BLaER1 (cell line): ENCODE measurements around the gene ABL2.
"Not testable (repeated sequence)": the region's sequence is repeated elsewhere in the genome, so short reads cannot be mapped to it uniquely, and the experiment has no call there.

Experiments
- H3K27ac ChIP-seq: shearing (Covaris generic); formaldehyde crosslinking; 2 replicates; pipeline ENCODE4 v1.8.1; 2022
- H3K27me3 ChIP-seq: shearing (Covaris generic); formaldehyde crosslinking; 2 replicates; pipeline ENCODE4 v1.8.1; 2022
- H3K36me3 ChIP-seq: shearing (Covaris generic); formaldehyde crosslinking; 2 replicates; pipeline ENCODE4 v1.8.1; 2022
- H3K4me1 ChIP-seq: shearing (Covaris generic); formaldehyde crosslinking; 2 replicates; pipeline ENCODE4 v1.8.1; 2022
- H3K4me2 ChIP-seq: shearing (Covaris generic); formaldehyde crosslinking; 2 replicates; pipeline ENCODE4 v1.8.1; 2022
- H3K4me3 ChIP-seq: shearing (Covaris generic); formaldehyde crosslinking; 2 replicates; pipeline ENCODE4 v1.8.1; 2022
- H3K9ac ChIP-seq: shearing (Covaris generic); formaldehyde crosslinking; 2 replicates; pipeline ENCODE4 v1.8.1; 2022
- H3K9me3 ChIP-seq: shearing (Covaris generic); formaldehyde crosslinking; 2 replicates; pipeline ENCODE4 v1.8.1; 2022
- H4K20me1 ChIP-seq: shearing (Covaris generic); formaldehyde crosslinking; 2 replicates; pipeline ENCODE4 v1.8.1; 2022
- Cebpa-rat ChIP-seq: shearing (Covaris generic); IDR thresholded peaks from 2 replicates; pipeline ENCODE4 v1.8.1; 2022

The ABL2 gene

DNA sequence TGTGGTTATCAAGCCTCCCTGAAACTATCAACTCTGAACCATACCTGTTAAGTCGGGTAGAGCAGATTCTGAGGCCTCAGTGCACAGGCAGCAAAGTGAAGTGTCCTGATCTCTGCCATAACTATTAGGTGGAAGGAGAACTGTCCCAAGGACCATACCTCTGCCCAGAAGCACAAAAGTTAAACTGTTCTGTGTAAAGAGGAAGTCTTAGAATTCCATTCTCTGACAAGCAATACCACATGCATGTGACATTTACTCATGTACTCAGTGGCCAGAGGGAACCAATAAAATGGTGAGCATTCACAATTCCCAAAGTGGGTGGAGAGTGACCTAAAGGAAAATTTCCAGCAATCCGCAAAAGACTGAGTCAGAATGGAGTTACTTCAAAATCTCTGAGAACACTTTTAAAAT lies 86.6 kb downstream of the ABL2 start:
- peak overlapping the region; percentile 39 for H3K4me2 ChIP-seq
- H3K4me3 ChIP-seq: no peak overlapping the region
- no peak for TF ChIP-seq Cebpa-rat
- H3K27ac ChIP-seq: no peak overlapping the region
- H3K9me3 ChIP-seq: peaks cover 14% of the 10 kb centered on the region
- no peaks in the 10 kb centered on the region for H3K27me3 ChIP-seq
- H3K9ac ChIP-seq: no peak overlapping the region
- no peaks in the 10 kb centered on the region for H4K20me1 ChIP-seq
- H3K4me1 ChIP-seq: peaks cover 26% of the 10 kb centered on the region
- H3K36me3 ChIP-seq: peaks cover 29% of the 10 kb centered on the region

DNA sequence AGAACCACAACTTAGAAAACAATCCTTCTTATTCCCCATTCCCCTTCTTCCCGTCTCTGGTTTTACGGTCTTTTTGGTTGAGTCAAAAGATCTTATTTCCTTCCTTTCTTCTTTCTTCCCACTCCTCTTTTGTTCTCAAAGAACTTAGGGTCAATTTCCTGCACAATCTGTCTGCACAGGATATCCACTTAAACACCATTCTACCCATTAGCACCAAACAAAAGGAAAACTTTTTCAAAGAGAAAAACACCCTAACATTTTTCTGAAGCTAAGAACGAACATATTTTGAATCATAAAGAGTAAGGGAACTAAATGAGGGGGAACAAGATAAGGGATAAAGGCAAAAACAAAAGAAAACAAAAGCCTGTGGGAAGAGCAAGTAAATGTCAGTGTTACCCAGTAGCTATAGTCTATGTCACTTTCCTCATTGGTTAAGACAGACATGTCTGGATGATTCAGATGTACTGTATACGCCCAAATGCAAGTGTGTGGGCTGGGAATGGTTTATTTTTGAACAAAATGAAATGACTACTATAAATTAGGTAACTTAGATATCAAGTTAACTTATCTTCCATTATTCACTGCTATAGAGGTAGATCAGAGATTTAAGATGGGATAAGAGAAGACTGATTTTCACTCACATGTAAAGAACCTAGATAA lies 87.8 kb downstream of the ABL2 start:
- peaks cover 21% of the 10 kb centered on the region for H3K36me3 ChIP-seq
- peak overlapping the region; percentile 33; the same call in 1 of the 2 replicates for H3K27ac ChIP-seq
- no peak overlapping the region for H3K9ac ChIP-seq
- TF ChIP-seq Cebpa-rat: no peak
- H3K4me1 ChIP-seq: peaks cover 26% of the 10 kb centered on the region
- H3K9me3 ChIP-seq: peaks cover 9% of the 10 kb centered on the region
- H4K20me1 ChIP-seq: no peaks in the 10 kb centered on the region
- H3K4me3 ChIP-seq: no peak overlapping the region
- no peaks in the 10 kb centered on the region for H3K27me3 ChIP-seq
- H3K4me2 ChIP-seq: peak overlapping the region; percentile 65

DNA sequence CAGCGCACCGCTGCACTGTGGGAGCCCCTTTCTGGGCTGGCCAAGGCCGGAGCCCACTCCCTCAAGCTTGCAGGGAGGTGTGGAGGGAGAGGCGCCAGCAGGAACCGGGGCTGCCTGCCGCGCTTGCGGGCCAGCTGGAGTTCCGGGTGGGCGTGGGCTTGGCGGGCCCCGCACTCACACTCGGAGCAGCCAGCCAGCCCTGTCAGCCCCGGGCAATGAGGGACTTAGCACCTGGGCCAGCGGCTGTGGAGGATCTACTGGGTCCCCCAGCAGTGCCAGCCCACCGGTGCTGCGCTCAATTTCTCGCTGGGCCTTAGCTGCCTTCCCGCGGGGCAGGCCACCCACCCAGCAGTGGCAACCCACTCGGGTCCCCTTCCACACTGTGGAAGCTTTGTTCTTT lies 90.7 kb downstream of the ABL2 start:
- not testable (repeated sequence) for H3K9ac ChIP-seq, H3K27ac ChIP-seq, H3K9me3 ChIP-seq, H4K20me1 ChIP-seq, H3K4me2 ChIP-seq, H3K27me3 ChIP-seq, H3K4me3 ChIP-seq
- H3K4me1 ChIP-seq: peaks cover 25% of the 10 kb centered on the region
- H3K36me3 ChIP-seq: peaks cover 17% of the 10 kb centered on the region

DNA sequence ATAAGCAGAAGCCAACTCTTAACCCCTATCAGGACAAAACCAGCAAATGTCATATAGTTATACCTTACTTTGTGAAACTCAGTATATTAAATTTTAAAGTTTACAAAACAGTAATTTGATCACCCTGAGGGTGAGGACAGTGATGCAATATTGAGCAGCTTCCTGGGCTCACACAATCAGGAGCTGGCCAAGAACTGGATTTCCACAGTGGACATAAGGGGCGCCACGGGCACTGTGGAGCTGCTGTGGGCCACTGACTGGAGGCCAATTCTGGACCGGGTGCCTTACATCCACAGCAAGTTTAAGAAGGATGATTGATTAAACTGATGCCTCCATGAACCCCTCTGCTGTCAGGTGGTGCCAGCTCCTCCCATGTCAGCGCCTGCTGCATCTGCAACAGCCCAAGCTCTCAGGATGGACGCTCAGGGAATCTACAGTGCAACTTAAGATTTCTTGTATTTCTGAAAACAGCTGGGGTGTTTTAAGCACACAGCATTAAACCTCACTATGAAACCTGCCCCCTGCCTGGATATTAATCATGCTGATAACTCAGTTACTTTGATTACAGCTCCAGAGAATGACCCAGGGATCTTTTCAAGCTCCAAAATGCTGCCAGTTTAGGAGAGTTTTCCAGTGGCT lies 91.7 kb downstream of the ABL2 start:
- H3K4me1 ChIP-seq: peaks cover 14% of the 10 kb centered on the region
- H3K36me3 ChIP-seq: peaks cover 17% of the 10 kb centered on the region
- no peak overlapping the region for H3K27ac ChIP-seq
- H3K4me3 ChIP-seq: no peak overlapping the region
- H3K9ac ChIP-seq: no peak overlapping the region
- peaks cover 9% of the 10 kb centered on the region for H3K9me3 ChIP-seq
- H3K27me3 ChIP-seq: no peaks in the 10 kb centered on the region
- no peak for TF ChIP-seq Cebpa-rat
- no peaks in the 10 kb centered on the region for H4K20me1 ChIP-seq
- H3K4me2 ChIP-seq: no peak overlapping the region

DNA sequence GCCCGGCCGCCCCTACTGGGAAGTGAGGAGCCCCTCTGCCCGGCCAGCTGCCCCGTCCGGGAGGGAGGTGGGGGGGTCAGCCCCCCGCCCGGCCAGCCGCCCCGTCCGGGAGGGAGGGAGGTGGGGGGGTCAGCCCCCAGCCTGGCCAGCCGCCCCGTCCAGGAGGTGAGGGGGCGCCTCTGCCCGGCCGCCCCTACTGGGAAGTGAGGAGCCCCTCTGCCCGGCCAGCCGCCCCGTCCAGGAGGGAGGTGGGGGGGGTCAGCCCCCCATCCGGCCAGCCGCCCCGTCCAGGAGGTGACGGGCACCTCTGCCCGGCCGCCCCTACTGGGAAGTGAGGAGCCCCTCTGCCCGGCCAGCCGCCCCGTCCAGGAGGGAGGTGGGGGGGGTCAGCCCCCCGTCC lies 93.8 kb downstream of the ABL2 start:
- not testable (repeated sequence) for H3K27ac ChIP-seq, H4K20me1 ChIP-seq, H3K9ac ChIP-seq, H3K4me2 ChIP-seq, H3K9me3 ChIP-seq, H3K4me3 ChIP-seq, H3K4me1 ChIP-seq, H3K27me3 ChIP-seq
- peaks cover 20% of the 10 kb centered on the region for H3K36me3 ChIP-seq

DNA sequence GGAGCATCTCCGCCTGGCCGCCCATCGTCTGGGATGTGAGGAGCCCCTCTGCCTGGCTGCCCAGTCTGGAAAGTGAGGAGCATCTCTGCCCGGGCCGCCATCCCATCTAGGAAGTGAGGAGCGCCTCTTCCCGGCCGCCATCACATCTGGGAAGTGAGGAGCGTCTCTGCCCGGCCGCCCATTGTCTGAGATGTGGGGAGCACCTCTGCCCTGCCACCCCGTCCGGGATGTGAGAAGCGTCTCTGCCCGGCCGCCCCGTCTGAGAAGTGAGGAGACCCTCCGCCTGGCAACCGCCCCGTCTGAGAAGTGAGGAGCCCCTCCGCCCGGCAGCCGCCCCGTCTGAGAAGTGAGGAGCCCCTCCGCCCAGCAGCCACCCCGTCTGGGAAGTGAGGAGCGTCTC lies 94.3 kb downstream of the ABL2 start:
- H3K9ac ChIP-seq, H3K4me2 ChIP-seq, H3K4me3 ChIP-seq, H3K4me1 ChIP-seq, H3K27me3 ChIP-seq, H4K20me1 ChIP-seq, H3K9me3 ChIP-seq, H3K27ac ChIP-seq: not testable (repeated sequence)
- peaks cover 19% of the 10 kb centered on the region for H3K36me3 ChIP-seq

DNA sequence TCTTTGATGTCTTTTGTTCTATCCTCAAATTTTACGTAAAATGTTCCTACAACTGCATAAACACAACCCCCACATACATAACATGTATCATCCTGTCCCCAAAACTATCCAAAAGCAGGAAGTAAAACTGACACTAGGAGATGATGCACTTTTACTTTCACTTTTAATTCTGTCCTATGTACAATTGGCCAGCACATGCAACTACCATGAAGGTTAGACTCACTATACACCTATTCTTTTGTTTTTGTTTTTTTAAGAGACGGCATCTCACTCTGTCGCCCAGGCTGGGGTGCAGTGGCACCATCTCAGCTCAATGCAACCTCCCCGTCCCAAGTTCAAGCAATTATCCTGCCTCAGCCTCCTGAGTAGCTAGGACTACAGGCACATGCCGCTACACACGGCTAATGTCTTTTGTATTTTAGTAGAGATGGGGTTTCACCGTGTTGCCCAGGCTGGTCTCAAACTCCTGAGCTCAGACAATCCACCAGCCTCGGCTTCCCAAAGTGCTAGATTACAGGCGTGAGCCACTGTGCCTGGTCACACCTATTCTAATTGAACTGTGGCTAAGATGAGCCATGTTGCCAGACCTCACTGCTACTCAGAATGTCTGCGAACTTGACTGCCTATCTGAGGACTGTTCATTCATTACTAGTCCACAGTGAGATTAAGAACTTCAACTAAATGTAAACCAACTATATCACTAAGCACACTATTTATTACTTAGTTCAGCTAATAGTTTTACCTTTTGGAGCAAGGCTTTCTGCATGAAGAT lies 99.6 kb downstream of the ABL2 start:
- Histone ChIP-seq H3K27ac (peak overlapping the region; percentile 65), H3K9ac (peak overlapping the region; percentile 5; the same call in 1 of the 2 replicates), H4K20me1 (no peaks in the 10 kb centered on the region), H3K27me3 (no peaks in the 10 kb centered on the region), H3K36me3 (peaks cover 24% of the 10 kb centered on the region), H3K9me3 (no peaks in the 10 kb centered on the region), H3K4me1 (peaks cover 18% of the 10 kb centered on the region), H3K4me2 (peak overlapping the region; percentile 56), H3K4me3 (peak overlapping the region; percentile 44; the same call in 1 of the 2 replicates)
- TF ChIP-seq Cebpa-rat: no peak

DNA sequence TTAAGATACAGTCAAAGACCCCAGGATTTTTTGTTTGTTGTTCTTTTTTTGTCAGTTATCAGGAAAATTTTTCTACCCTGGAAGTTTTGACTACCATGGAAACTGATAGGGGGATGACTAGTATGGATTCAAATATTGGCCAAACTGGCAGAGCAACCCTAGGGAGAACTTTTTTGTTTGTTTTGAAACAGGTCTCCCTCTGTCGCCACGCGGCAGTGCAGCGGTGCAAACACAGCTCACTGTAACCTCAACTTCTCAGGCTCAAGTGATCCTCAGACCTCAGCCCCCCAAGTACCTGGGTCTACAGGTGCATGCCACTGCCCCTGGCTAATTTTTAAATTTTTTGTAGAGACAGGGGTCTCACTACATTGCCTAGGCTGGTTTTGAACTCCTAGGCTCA lies 101.0 kb downstream of the ABL2 start:
- no peak overlapping the region for H3K4me3 ChIP-seq
- no peaks in the 10 kb centered on the region for H3K27me3 ChIP-seq
- H3K27ac ChIP-seq: no peak overlapping the region
- peaks cover 18% of the 10 kb centered on the region for H3K4me1 ChIP-seq
- no peaks in the 10 kb centered on the region for H3K9me3 ChIP-seq
- H3K4me2 ChIP-seq: no peak overlapping the region
- H3K9ac ChIP-seq: no peak overlapping the region
- TF ChIP-seq Cebpa-rat: no peak
- no peaks in the 10 kb centered on the region for H4K20me1 ChIP-seq
- peaks cover 37% of the 10 kb centered on the region for H3K36me3 ChIP-seq

DNA sequence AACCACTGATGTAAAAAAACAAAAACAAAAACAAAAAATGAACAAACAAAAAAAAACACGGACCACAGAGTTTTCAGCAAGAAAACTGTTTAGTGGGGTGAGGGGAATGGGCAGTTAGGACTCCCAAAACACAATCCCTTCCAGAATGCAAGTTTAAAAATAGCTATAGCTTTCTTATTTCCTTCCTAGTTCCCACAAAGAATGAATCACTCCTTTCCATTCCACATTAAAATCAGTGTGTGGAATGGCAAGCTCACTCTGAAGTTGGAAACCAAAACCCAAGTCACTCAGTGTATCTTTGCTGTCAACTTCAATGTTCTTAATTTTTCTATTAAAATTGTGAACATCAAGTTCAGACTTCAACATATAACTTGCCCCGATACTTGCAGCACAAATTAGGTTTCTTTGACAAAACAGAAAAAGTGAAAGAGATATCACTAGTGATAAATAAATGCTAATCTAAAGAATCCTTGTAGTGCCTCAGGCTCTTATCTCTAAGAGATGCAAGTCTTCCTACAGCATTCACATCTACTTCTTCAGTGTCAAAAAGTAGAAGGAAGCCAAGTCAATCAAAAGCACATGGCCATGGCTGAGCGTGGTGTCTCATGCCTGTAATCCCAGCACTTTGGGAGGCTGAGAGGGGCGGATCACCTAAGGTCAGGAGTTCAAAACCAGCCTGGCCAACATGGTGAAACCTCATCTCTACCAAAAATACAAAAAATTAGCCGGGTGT lies 102.1 kb downstream of the ABL2 start:
- peaks cover 40% of the 10 kb centered on the region for H3K36me3 ChIP-seq
- no peaks in the 10 kb centered on the region for H4K20me1 ChIP-seq
- H3K4me1 ChIP-seq: peaks cover 18% of the 10 kb centered on the region
- no peak for TF ChIP-seq Cebpa-rat
- no peak overlapping the region for H3K27ac ChIP-seq
- no peaks in the 10 kb centered on the region for H3K9me3 ChIP-seq
- no peak overlapping the region for H3K9ac ChIP-seq
- no peak overlapping the region for H3K4me2 ChIP-seq
- H3K27me3 ChIP-seq: no peaks in the 10 kb centered on the region
- no peak overlapping the region for H3K4me3 ChIP-seq
